GM21717 (cell line): ENCODE data around the gene IL31RA.
"Not testable (repeated sequence)": the region's sequence is repeated elsewhere in the genome, so short reads cannot be mapped to it uniquely, and the experiment has no call there.

Experiments
- ATAC-seq: cut with Tn5 transposase; IDR thresholded peaks from one replicate; pipeline ENCODE4 v1.9.1; 2021; ENCODE audit warnings: mild to moderate bottlenecking, moderate library complexity; ENCODE audit not compliant: unreplicated experiment

The IL31RA gene

GRCh38 chr5:55850839-55851674 is at the start of gene IL31RA:
TSS of gene IL31RA (plus strand) at chr5:55851357. CDS start at chr5:55851571, 214 bp downstream.
- no peak for ATAC-seq

DNA sequence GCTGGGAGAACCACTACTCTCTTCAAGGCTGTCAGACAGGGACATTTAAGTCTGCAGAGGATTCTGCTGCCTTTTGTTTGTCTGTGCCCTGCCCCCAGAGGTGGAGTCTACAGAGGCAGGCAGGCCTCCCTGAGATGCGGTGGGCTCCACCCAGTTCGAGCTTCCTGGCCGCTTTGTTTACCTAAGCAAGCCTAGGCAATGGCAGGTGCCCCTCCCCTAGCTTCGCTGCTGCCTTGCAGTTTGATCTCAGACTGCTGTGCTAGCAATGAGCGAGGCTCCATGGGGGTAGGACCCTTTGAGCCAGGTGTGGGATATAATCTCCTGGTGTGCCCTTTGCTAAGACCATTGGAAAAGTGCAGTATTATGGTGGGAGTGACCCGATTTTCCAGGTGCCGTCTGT is 42.3 kb upstream of the IL31RA start:
- not testable (repeated sequence) for ATAC-seq

DNA sequence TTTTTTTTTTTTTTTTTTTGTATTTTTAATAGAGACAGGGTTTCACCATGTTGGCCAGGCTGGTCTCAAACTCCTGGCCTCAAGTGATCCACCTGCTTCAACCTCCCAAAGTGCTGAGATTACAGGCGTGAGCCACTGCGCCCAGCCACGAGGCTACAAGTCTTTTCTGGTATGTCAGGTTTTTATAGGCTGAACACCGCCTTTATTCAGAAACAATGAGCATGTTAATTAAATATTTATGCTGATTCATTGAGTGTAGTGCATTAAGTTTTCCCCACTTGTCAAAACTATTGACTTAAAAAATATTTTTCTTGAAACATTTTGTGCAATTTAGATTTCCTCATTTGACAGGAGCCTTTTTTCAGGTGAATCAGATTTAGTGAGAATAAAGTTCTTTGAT is 35.2 kb upstream of the IL31RA start:
- not testable (repeated sequence) for ATAC-seq

GRCh38 chr5:55816342-55816741 is 34.8 kb upstream of the IL31RA start:
- ATAC-seq: no peak

DNA sequence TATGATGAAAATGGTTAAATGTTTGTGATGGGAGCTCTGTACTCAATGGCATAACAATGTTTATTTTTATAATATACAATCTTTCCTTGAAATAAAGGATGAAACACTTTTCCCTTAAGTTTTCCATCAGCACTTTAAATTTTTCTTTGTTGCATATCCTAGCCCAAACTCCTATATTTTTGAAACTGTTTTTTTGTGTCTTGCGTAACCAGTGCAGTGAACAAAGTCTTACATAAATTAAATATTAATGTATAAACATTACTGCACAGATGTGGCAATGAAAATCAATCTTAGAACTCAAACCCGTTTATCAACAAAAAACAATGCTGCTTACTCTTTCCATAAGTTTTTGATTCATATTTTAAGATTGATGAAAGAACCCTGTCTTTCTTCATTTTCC is 34.1 kb upstream of the IL31RA start:
- no peak for ATAC-seq

- no peak for ATAC-seq
These were observed 30.7 kb upstream of the IL31RA start for GRCh38 chr5:55820488-55820887.

DNA sequence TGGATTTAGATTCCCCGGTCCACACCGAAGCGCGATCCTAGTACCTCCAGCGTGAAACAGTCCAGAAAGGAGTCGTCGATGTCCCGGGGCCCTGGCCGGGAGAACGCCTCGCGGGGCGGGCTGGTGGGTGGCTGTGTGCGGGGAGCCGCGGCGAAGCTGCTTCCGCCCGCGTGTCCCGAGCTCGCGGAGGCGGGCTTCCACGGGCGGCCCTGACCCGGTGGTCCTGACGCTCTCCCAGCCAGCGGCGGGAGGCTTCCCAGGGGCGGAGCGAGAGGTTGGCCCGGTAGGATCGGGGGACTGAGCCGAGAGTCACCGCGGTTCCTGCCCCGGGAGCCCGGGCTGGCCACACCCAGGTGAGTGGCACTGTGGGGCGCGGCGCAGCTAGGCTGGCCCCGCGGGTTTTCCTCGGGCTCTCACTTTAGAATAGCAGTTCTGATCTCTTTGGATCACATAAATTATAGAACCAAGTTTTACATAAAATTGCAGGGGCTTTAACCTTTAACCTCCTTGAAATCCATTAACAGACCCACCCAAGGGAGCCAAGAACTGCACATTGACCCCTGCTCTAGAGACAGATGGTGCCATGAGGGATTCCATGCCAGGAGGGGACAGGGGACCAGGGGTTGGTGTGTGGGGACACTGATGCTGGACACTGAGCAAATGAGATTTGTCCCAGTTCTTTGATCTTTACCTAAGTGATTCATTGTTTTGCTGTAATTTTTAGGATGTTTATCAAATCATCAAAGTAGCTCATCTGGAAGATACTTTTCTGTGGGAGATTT is 29.2 kb upstream of the IL31RA start:
- ATAC-seq: no peak

DNA sequence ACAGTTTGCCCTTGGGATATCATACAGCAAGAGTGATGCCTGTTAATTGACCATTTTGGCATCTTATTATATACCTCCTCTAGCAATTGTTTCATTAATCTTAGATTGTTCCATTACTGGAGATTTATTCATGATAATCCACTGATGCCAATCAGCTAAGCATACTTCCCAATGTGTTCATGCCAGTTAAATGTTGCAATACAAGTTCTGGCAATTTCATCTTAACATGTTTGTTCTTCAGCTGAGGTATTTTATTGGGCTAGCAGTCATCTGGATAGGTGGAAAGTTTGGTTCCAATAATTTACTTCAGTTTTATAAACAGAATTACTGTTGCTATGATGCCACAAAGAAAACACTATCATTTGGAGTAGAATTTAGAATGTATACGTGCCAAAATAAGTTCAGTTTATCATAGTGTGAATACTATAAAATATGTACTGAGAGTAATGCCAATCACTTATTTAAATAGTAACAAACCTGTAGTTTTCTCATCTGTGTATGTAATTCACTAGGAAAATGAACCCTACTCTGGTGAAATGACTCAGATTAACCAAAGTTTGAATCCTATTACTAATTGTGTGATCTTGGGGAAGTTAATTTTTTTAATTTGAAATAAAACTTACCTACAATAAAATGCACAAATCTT is 27.9 kb upstream of the IL31RA start:
- no peak for ATAC-seq

DNA sequence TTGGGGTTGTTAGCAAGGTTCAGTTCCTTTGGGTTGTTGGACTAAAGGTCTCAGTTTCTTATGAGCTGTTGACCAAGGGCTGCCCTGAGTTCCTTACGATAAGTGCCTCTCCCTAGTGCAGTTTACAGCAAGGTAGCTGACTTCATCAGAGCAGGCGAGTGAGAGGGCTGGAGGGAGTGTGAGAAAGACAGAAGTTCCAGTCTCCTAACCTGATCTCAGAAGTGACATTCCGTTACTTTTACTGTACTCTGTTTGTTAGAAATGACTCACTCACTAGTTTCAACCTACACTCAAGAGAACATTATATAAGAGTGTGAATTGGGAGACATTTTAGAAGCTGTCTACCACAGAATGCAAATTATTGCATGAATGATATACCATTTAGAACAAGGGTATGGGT is 21.2 kb upstream of the IL31RA start:
- ATAC-seq: no peak

- ATAC-seq: no peak
These were observed 18.7 kb upstream of the IL31RA start for GRCh38 chr5:55832446-55832845.

DNA sequence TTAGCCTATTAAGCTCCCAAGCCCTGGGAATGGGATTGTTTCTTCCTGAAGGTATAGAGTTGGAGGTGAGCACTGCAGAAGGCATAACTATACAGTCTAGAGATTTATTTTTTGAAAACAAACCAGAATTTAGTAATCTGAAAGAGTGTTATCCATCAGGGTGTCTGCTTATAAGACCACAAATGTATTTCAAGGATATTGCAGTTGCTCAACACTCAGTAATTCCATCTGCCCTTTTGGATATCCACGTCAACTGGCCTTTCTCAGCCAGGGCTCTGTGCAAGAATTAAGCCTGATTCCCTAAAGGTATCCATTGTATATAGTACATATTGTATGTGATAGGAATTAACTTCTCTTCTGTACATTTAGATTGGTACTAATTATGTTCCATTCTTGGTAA is 15.0 kb upstream of the IL31RA start:
- no peak for ATAC-seq

DNA sequence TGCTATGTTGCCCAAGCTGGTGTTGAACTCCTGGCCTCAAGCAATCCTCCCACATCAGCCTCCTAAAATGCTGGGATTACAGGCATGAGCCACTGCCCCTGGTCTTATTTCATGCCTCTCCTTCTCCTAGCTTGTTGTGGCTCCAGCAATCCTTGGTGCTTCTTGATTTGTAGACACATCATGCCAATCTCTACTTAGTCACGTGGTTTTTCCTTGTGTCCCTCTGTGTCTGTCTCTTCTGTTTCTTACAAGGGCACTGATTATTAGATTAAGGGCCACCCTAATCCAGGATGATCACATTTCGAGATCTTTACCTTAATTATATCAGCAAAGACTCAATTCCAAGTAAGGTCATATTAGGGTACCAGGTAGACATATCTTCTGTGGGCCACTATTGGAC is 9.2 kb upstream of the IL31RA start:
- ATAC-seq: no peak

DNA sequence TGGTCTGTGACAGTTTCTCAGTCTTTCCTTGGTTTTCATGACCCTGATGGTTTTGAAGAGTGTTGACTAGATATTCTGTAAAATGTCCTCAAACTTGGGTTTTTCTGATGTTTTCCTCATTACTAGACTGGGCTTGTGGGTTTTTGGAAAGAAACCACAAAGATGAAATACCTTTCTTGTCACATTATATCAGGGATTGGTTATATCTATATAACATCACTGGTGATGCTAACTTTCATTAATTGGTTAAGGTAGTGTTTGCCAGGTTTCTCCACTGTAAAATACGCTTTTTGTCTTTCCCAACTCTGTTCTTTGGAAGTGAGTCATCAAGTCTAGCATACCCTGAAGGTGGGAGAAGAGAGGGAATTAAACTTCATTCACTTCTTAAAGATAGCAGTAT is 3.3 kb upstream of the IL31RA start:
- no peak for ATAC-seq

GRCh38 chr5:55848783-55849182 is 2.4 kb upstream of the IL31RA start:
- ATAC-seq: no peak

GRCh38 chr5:55851675-55851979 is 470 bp downstream of the IL31RA start:
- no peak for ATAC-seq

GRCh38 chr5:55852503-55852902 is 1.3 kb downstream of the IL31RA start:
- no peak for ATAC-seq

- no peak for ATAC-seq
These were observed 2.0 kb downstream of the IL31RA start for GRCh38 chr5:55853041-55853670.

DNA sequence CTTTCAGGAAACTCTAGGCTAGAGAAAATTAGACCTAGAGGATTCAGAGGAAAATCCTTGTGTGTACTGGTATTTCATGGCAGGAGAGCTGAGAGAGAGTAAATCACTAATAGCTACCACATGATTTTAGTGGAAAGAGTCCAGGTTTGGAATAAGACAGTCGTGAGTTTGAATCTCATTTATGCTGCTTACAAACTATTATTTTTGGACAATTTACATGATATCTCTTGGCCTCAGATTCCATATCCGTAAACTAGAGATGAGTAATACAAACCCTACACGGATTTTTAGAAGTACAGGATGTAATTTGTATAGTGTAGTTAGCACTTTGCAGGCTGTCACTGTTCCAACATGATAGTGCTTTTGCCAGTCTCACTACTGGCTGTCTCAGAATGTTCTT is 2.7 kb downstream of the IL31RA start:
- ATAC-seq: no peak

GRCh38 chr5:55855509-55855908 is 4.4 kb downstream of the IL31RA start:
- no peak for ATAC-seq

DNA sequence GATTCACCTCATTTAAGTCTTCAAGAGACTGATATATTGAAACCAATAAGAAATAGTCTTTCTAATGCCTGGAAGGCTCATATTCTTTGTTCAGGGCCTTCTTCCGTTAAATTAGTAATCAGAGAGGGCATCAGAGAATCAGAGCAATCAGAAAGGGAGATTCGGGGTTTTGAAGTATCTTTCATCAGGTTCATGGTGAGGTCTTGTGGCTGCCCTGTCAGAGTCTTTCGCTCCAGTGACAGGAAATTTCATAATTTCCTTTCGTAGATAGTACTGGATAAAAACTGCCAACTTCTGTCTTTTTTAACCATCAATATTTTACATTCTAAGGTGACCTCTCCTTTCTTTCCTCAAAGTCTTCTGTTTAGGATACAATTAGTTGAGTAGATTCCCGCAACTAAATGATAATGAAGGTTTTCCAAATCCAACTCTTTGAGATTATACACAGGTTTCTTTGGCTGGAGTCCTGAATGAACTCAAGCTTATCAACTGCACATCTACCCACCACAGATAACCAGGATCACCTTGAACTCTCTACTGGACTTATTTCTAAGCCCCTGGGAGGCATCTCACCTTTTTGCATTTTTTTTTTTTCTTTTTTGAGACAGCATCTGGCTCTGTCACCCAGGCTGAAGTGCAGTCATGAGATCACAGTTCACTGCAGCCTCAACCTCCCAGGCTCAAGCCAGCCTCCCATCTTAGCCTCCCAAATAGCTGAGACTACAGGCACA is 5.5 kb downstream of the IL31RA start:
- no peak for ATAC-seq

DNA sequence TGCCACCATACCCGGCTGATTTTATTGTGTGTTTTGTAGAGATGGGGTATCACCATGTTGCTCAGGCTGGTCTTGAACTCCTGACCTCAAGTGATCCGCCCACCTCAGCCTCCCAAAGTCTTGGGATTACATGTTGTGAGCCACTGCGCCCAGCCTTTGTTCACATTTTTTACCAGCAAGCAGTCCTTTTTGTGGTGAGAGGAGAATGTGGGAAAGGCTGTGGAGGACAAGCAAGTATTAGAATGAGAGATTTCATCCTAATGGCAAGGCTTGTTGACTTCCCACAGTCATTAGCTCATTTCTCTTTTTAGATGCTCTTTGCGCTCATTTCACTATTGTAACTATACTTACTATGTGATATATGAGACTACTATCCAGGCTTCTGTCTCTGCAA is 6.1 kb downstream of the IL31RA start:
- ATAC-seq: no peak
